Neural cell (in vitro differentiated cells): ENCODE data around the gene GBP2.

Experiments used
- CTCF ChIP-seq: fragments of 450-650 bp; IDR thresholded peaks from 2 replicates; pipeline ENCODE4 v1.5.1; 2014; ENCODE audit warnings: antibody characterized with exemption, mild to moderate bottlenecking, moderate library complexity; ENCODE audit not compliant: poor library complexity, severe bottlenecking
- EP300 ChIP-seq: fragments of 450-650 bp; conservative IDR thresholded peaks from 2 replicates; pipeline ENCODE4 v1.6.1; 2014; ENCODE audit warnings: antibody characterized with exemption, mild to moderate bottlenecking, moderate library complexity; ENCODE audit not compliant: poor library complexity, severe bottlenecking
- EZH2 ChIP-seq: fragments of 200-600, 300-800 bp; shearing (Covaris generic), sonication (generic); IDR thresholded peaks from 2 replicates; pipeline ENCODE4 v1.6.1; 2014; ENCODE audit warnings: antibody characterized with exemption, low read length, borderline replicate concordance, mild to moderate bottlenecking; ENCODE audit not compliant: insufficient read depth, poor library complexity, severe bottlenecking
- MXI1 ChIP-seq: fragments of 450-650 bp; conservative IDR thresholded peaks from 2 replicates; pipeline ENCODE4 v1.6.1; 2014; ENCODE audit warnings: antibody characterized with exemption, mild to moderate bottlenecking; ENCODE audit not compliant: poor library complexity, severe bottlenecking
- POLR2AphosphoS5 ChIP-seq: IDR thresholded peaks from 2 replicates; pipeline ENCODE4 v1.6.1; 2012
- RAD21 ChIP-seq: fragments of 450-650 bp; conservative IDR thresholded peaks from 2 replicates; pipeline ENCODE4 v1.6.1; 2014; ENCODE audit warnings: antibody characterized with exemption, mild to moderate bottlenecking, moderate library complexity
- SMC3 ChIP-seq: fragments of 450-650 bp; conservative IDR thresholded peaks from 2 replicates; pipeline ENCODE4 v1.6.1; 2014; ENCODE audit warnings: antibody characterized with exemption, mild to moderate bottlenecking, moderate library complexity; ENCODE audit not compliant: poor library complexity
- TAF1 ChIP-seq: IDR thresholded peaks from 2 replicates; pipeline ENCODE4 v1.6.1; 2012; ENCODE audit warnings: low read depth
- TF ChIP-seq, protein P1 (sequence below): IDR thresholded peaks from 2 replicates; pipeline ENCODE4 v1.6.1; 2012; ENCODE audit warnings: borderline replicate concordance

DNA sequence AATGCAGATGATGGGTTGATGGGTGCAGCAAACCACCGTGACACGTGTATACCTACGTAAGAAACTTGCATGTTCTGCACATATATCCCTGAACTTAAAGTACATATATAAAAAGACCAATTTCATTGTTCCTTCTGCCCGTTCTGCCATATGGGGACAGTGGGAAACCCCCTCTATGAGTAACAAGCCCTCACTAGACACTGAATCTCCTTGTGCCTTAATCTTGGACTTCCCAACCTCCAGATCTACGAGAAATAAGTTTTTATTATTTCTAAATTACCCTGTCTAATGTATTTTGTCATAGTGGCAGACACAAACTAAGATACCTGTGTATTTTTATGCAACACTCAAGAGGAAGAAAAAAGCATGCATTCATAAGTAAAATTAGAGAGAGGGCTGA, 39.9 kb upstream of the GBP2 start:
- no peak for TF ChIP-seq CTCF
- no peak for TF ChIP-seq POLR2AphosphoS5
- TF ChIP-seq RAD21, result no peak
- TF ChIP-seq EZH2, result no peak
- TF ChIP-seq, protein P1, sequence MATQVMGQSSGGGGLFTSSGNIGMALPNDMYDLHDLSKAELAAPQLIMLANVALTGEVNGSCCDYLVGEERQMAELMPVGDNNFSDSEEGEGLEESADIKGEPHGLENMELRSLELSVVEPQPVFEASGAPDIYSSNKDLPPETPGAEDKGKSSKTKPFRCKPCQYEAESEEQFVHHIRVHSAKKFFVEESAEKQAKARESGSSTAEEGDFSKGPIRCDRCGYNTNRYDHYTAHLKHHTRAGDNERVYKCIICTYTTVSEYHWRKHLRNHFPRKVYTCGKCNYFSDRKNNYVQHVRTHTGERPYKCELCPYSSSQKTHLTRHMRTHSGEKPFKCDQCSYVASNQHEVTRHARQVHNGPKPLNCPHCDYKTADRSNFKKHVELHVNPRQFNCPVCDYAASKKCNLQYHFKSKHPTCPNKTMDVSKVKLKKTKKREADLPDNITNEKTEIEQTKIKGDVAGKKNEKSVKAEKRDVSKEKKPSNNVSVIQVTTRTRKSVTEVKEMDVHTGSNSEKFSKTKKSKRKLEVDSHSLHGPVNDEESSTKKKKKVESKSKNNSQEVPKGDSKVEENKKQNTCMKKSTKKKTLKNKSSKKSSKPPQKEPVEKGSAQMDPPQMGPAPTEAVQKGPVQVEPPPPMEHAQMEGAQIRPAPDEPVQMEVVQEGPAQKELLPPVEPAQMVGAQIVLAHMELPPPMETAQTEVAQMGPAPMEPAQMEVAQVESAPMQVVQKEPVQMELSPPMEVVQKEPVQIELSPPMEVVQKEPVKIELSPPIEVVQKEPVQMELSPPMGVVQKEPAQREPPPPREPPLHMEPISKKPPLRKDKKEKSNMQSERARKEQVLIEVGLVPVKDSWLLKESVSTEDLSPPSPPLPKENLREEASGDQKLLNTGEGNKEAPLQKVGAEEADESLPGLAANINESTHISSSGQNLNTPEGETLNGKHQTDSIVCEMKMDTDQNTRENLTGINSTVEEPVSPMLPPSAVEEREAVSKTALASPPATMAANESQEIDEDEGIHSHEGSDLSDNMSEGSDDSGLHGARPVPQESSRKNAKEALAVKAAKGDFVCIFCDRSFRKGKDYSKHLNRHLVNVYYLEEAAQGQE, result no peak
- no peak for TF ChIP-seq EP300
- TF ChIP-seq MXI1, result no peak
- TF ChIP-seq TAF1, result no peak
- no peak for TF ChIP-seq SMC3
